Dermis blood vessel endothelial cell (primary cell): Measurements from ENCODE around the gene PBRM1. TPM values are rescaled to one million over a fixed set of nuclear protein-coding genes. Genes with fewer than 3 reads are reported as not detected.

Experiments used
- DNase-seq: peaks from one replicate; pipeline ENCODE4 v3.0.0; 2010
- total RNA-seq: library from RNA; depleted of rRNA; stranded (reverse); fragments of >200 nt; gene quantifications from 2 replicates; pipeline ENCODE4 v1.2.3, GENCODE V29; 2014

The PBRM1 gene
- total RNA-seq, 1 donor from 2014 or later, result 83.9 TPM

DNA sequence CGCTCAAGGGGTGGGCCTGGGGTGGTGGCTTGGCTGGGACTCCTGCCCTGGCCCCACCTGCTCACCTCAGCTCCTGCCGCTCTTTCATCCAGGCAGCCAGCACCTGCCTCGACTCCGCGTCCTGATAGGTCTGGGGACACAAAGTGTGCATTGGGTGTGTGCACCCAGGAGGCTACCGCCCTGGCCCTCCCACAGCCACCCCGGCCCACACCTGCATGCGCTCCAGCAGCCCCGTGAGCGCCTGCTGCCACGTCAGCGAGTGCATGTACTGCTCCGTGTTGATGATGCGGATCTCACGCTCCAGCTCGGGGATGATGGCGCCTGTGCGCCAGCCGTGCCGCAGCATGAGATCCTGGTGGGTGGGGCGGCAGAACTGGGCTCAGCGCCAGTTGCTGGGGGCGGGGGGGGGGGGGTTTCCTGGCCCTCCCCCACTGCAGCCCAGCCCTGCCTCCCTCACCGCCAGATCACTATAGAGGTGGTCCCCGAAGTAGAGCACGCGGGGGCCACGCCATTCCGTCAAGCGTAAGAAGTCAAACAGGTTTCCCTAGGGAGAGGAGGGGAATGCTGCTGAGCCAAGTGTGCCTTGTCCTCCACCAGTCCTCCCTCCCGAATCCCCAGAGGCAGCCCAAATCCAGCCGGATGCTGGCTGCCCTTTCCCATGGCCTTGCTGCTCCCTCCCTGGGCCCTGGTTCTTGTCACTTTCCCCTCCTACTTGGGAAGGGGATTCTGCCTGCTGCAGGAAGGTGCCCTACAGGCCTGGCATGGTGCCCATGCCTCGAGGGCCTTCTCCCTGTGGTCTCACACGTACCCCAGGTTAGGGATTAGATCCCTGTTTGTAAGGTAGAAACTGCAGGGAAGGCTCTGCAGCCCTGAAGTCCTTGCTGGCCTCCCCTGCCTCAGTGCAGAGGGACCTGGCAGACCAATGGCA is 160.7 kb downstream of the PBRM1 start:
- peak; percentile 66 for DNase-seq

DNA sequence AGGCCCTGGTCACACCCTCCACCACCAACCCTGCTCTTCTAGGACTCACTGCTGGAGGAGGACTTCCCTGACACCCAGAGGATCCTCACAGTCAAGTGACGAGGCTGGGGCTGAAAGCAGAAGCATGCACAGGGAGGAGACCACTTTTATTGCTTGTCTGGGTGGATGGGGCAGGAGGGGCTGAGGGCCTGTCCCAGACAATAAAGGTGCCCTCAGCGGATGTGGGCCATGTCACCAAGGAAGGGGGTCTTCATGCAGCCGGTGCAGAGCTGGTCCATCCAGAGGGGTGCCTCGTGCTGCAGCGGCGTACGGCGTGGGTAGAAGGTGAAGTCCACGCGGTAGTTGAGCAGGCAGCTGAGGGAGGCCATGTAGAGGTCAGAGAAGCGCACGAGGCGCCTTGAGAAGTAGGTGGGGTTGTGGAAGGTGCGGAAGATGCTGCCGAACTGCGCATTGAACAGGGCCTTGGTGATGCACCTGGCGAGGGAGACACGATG is 161.4 kb downstream of the PBRM1 start:
- DNase-seq, result no peak

GRCh38 chr3:52523386-52524257 is 162.1 kb downstream of the PBRM1 start:
- no peak for DNase-seq

- no peak for DNase-seq
Measured at GRCh38 chr3:52522651-52523251, 163.0 kb downstream of the PBRM1 start.

GRCh38 chr3:52521881-52522650 is 163.6 kb downstream of the PBRM1 start:
- no peak for DNase-seq

DNA sequence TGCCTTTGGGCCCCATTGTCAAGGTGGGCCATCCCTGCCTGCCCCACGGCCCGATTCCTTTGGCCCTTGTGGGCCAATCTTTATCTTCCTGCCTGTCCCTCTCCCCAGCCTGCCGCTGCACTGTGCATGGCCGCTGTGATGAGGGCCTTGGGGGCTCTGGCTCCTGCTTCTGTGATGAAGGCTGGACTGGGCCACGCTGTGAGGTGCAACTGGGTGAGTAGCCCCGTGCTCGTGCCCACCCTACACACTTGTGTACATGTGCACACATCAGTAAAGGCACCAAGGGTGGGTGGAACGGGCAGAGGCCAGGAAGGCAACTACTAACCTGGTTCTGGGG is 164.3 kb downstream of the PBRM1 start:
- no peak for DNase-seq

DNA sequence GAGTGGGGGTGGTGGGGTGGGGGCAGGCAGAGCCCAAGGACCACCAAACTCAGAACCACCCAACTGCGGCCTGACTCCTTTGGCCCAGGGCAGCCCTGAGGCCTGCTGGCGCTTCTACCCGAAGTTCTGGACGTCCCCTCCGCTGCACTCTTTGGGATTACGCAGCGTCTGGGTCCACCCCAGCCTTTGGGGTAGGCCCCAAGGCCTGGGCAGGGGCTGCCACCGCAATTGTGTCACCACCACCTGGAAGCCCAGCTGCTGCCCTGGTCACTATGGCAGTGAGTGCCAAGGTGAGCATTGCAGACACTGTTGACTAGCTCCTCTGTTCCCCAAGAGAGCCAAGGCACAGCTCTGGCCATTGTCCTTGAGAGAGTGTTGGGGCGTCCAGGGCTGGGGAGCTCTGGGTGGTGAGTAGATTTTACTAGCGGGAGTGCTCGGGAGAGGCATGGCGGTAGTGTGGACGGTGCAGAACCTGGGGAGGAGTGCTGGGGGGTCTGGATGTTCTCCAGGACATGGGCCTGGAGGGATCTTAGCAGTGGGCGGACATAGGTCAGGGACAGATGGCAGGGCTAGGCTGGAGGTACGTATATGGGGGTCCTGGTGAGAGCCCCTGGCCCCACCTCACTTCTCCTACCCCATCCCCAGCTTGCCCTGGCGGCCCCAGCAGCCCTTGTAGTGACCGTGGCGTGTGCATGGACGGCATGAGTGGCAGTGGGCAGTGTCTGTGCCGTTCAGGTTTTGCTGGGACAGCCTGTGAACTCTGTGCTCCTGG is 164.8 kb downstream of the PBRM1 start:
- DNase-seq, result no peak

DNA sequence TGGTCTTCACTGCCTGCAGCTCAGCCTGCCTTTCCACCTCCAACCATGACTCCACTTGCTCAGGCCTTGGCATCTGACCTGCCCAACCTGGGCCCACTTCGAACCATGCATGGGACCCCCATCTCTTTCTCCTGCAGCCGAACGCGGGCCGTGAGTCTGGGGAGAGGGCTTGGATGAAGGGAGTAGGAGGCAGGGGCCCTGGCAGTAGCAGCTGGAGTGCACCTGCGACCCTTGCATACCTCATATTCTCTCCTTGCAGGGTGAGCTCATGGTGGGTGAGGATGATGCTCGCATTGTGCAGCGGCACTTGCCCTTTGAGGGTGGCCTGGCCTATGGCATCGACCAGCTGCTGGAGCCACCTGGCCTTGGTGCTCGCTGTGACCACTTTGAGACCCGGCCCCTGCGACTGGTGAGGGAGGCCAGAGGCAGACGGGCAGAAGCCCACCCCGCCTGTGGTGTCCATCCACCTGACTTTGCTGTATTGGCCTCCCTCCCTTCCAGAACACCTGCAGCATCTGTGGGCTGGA is 165.5 kb downstream of the PBRM1 start:
- no peak for DNase-seq

GRCh38 chr3:52519445-52520140 is 166.1 kb downstream of the PBRM1 start:
- DNase-seq, result no peak

DNA sequence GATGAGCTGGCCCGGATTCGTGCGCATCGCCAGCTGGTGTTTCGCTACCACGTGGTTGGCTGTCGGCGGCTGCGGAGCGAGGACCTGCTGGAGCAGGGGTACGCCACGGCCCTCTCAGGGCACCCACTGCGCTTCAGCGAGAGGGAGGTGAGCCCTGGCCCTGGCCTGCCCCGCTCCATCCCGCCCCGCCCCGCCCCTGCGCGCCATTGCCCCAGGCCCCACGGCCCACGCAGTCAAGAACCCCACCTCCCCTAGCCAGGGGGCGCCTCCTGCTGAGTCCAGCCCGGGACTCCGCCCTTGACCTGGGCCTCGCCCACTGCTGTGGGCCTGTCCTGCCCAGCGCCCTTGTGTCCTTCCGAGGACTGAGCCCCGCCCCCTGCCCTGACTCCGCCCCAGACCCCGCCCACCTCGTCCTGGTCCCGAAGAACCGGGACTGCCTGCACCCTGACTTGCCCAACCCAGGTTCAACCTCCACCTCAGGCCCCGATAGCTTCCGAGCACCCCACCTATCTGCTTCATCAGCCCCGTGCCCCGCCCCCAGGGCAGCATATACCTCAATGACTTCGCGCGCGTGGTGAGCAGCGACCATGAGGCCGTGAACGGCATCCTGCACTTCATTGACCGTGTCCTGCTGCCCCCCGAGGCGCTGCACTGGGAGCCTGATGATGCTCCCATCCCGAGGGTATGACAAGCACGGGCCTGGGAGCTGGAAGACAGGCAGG is 166.8 kb downstream of the PBRM1 start:
- no peak for DNase-seq

DNA sequence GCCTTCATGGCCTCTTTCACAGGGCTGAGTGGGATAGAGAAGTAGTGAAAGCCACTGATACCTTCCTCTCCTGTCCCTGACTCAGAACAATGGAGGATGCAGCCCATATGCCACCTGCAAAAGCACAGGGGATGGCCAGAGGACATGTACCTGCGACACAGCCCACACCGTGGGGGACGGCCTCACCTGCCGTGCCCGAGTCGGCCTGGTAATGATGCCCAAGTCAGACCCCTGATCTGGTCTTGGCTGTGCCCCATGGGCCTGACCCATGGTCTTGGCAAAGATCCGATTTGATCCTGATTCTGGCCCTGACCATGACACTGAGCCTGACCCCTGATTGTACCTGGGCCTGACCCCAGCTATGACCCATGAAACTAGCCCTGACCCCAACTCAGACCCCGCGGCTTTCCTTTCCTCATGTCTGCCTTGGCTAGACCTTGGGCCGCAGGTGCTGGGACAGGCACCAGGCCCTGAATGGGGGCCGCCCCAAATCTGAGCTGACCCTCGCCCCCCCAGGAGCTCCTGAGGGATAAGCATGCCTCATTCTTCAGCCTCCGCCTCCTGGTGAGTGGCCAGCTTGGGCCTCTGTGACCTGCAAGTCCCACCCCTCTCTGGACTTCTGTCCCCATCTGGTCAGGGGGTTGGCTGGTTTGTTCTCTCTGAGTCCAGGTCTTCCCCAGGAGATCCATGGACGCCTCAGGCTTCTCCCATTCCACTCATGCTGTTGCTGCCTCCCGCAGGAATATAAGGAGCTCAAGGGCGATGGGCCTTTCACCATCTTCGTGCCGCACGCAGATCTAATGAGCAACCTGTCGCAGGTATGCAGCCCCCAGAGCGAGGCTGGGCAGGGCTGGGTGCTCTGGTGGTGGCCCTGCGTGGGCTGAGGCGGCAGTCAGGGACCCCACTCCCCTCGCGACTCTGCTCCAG is 167.7 kb downstream of the PBRM1 start:
- DNase-seq, result no peak

DNA sequence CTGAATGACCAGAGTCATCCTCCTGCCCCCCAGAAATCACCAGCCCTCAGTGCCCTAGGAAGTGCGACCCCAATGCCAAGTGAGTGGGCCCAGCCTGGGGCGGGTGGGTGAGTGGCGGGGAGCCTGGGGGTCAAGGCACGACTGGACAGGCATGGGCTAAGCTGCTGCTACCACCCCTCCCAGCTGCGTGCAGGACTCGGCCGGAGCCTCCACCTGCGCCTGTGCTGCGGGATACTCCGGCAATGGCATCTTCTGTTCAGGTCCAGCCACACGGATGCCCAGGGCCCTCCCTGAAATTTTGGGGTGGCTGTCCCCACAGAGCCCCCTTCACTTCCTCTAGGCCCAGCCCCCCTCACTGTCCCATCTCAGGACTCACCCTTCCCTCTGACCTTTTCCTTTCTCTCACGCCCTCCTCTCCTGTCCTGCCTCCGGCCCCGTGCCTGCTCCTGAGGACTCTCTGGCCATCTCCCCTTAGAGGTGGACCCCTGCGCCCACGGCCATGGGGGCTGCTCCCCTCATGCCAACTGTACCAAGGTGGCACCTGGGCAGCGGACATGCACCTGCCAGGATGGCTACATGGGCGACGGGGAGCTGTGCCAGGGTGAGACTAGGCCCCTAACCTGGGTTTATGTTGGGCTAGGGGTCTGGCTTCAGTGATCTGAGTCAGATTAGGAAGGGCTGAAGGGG is 169.1 kb downstream of the PBRM1 start:
- DNase-seq, result no peak

DNA sequence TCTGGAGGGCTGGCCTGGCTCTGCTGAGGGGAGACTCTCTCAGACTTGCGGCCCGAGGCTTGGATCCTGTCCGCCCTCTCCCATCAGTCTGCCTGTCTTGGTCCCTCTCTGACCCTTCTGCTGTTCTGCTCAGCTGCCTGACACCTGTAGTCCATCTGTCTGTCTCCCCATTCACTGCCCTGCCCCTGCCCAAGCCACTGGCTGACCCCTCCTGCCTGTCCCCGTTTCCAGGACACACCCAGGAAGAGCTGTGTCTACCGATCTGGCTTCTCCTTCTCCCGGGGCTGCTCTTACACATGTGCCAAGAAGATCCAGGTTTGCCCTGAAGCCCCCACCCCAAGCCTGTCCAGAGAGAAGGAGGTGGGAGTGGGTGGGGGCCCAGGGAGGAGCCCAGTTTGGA is 170.5 kb downstream of the PBRM1 start:
- no peak for DNase-seq

GRCh38 chr3:52514576-52514975 is 171.1 kb downstream of the PBRM1 start:
- no peak for DNase-seq

DNA sequence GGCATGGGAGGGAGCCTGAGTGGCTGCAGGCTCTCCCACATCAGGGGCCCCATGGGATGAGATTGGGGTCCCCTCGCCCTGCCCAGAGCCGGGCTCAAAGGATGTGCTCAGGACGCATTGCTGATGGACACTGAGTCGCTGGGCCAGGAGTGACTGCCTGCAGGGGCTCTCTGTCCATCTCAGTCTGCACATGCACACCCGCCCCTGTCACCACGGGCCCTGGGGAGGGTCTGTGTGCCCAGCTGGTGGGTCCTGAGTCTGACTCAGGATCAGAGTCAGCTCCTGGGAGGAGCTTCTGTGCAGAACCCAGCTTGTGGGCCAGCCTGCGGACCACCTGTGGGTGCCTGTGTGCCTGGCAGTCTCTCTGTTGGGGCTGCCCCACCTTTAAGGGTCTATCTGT is 172.4 kb downstream of the PBRM1 start:
- no peak for DNase-seq

- DNase-seq, result no peak
Measured at GRCh38 chr3:52512727-52513126, 173.0 kb downstream of the PBRM1 start.

- DNase-seq, result no peak
Measured at GRCh38 chr3:52512105-52512504, 173.6 kb downstream of the PBRM1 start.

DNA sequence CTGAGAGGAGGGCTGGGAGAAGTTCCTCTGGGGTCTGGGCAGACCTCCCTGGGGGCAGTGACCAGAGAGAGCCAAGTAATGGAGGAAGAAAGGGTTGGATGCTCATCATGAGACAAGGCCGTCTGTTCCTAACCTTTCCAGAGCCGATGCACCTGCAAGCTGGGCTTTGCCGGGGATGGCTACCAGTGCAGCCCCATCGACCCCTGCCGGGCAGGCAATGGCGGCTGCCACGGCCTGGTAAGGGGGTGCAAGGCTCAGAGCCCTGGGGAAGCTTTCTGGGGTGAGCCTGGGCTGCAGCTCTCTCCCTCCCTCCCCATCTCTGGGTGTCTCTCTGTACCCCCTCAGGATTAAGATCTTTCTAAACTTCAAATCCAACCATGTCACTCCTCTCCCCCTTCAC is 174.2 kb downstream of the PBRM1 start:
- no peak for DNase-seq
